HUDEP-2 (cell line): ENCODE data around the gene ADSS1.
A peak's percentile ranks its signal among the peaks of the same experiment; 100 is the strongest.

Experiments used
- DNase-seq, 76 experiments: peaks; one replicate each; lab custom pipeline; 2025; ENCODE audit not compliant: unreplicated experiment in 76 of 76; lab: John Stamatoyannopoulos, UW

ADSS1 gene

GRCh38 chr14:104686624-104687517 lies 37.2 kb upstream of the ADSS1 start:
- no peak for DNase-seq

GRCh38 chr14:104687601-104688504 lies 36.2 kb upstream of the ADSS1 start:
- DNase-seq, result peak in 70 of 76 experiments; percentile 24 to 82 (median 60)

DNA sequence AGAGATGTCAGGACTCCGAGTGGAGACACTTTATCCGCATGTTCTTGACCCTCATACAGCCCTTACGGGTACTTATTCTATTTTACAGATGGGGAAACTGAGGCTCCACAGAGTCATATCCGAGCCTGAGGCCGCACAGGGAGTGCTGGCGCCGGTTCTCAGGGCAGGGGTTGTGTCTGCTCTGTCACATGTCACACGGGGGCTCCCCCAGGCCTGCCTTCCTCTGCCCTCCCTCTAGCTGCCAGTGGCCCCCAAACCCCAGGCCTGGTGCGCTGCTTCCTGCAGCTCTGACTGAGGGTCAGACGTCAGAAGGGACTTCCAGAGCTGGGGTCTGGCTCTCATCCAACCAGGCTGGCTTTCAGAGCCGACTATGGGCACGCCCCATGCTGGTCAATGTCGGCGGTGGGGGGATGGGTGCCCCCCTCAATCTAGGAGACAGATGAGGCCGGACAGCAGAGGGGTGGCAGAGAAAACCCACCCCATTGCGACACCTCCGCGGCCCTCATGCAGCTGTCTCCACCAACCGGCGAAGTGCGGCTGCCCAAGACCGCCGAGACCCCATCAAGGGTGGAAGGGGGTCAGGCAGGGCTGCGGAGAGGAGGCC lies 35.4 kb upstream of the ADSS1 start:
- peak in 51 of 76 experiments; percentile 8 to 78 (median 39) for DNase-seq

- peak in 40 of 76 experiments; percentile 12 to 65 (median 38) for DNase-seq
Measured at GRCh38 chr14:104689109-104689880, 34.7 kb upstream of the ADSS1 start, which contains the start of gene INF2. INF2 (plus strand) TSS chr14:104689618; CDS start chr14:104701366, 11,748 bp downstream.

- no peak for DNase-seq
Measured at GRCh38 chr14:104689881-104690711, 33.9 kb upstream of the ADSS1 start.

GRCh38 chr14:104690861-104691455 lies 33.1 kb upstream of the ADSS1 start:
- DNase-seq, result no peak

DNA sequence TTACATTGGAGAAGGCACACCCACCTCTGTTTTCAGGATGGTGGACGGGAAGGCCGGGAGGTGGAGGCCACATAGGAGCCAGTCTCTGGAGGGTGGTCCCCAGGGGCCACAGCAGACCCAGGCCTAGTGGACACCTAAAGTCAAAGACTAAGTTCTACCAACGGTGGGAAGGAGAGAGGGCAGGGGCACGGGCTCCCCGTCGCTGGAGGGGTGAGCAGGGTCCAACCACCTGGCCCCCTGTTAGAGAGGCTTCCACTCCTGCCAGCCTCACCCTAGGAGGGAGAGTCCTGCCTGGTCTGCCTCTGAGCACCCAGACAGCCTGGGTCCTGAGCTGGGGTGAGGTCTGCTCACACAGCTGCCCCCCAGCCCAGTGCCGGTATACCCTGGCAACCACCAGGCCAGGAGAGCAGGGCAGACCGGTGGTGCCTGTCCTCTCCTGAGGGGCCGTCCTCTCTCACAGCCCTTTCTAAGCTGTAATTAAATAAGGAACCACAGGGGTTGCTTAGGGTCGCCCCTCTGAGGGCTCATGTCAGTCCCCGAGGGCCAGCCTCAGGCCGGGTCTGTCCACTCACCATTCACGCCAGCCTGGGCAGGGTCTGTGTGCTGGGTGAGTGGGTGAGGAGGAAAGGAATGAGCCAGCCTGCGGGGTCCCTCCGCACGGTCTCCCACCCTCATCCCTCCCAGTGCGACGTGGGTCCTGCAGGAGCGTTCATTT lies 32.3 kb upstream of the ADSS1 start:
- DNase-seq, result no peak

DNA sequence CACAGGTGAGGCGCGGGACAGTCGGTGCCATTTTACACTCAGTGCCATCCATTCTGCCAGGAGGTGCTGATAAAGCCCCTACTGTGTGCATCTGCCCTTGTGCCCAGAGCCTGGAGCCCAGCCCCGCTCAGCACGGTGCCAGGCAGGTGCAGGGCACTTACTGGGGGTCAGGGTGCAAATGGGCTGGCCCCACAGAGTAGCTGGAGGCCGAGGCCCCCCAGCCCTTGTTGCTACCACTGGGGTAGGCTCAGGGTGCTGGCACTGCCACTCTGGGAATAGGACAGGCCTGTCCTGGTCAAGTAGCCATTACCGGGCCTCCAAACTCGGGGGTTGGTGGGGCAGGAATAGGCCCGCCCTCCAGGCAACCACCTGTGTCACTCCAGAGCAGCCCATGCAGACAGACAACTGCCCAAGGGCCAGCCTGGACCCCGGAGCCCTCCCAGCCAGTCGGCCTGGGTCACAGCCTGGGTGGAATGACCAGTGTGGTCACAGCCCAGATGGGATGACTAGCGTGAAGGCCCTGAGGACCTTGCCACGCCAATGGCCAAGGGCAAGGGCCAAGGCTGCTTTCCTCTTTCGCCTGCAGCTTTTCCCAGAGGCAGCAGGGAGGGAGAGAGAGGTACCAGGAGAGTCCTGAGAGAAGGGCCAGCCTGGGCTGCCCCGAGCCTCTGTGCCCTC lies 31.6 kb upstream of the ADSS1 start:
- no peak for DNase-seq

DNA sequence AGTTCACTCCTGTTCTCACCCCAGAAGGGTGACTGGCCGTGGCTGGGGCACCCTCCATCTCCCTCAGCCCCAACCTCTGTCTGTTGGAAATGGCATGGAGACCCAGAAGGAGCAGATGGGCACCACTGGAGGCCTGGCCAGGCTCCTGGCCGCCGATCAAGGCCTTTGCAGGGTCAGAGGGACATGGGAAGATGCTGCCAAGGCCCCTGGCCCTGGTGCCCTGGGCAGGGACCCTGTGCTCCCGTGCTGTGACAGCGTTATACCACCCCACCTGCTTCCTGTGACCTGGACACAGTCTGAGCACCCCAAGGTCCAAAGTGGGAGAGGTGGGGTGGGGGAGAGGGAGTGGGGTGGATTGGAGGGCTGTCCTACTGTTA lies 31.1 kb upstream of the ADSS1 start:
- DNase-seq, result no peak

DNA sequence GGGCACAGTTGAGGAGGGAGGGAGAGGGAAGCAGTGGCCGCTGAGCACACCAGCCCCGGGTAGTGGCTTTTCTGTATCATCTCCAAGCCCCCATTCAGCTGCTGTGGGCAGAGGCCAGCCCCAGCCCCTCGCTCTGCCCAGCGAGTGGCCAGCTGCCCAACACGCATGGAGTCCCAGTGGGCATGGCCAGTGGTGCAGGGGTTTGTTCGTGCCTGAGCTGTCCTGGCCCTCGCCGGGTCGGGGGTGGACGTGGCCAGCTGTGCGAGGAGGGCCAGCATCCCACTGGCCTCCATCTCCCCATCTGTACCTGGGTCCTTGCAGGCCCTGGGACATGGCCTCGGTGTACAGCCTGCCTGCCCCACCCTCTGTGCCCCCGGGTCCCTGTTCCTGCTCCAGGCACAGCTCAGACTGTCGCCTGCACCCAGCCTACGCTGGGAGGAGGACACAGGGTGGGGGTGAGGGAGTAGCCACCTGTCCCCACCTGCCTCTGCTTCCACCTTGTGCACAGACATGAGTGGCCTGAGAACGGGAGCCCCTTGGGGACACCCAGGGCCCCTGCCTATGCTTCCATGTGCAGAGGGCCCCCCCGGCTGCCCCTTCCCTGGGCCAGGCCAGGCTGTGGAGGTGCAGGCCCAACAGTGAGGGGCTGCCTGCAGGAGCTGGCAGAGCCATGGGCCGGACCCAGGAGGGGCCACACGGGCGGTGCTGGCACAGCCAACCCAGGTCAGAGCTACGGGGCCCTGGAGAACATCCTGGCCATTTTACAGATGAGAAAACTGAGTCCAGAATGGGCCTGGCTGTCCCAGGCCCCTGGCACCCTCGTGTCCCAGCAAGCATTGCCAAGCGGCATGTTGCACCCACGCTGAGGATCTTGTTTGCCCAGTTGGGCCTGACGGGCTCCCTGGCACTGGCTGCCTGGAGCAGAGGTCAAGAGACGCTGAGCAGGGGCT lies 30.3 kb upstream of the ADSS1 start:
- no peak for DNase-seq

GRCh38 chr14:104694475-104694950 lies 29.5 kb upstream of the ADSS1 start:
- DNase-seq, result no peak

DNA sequence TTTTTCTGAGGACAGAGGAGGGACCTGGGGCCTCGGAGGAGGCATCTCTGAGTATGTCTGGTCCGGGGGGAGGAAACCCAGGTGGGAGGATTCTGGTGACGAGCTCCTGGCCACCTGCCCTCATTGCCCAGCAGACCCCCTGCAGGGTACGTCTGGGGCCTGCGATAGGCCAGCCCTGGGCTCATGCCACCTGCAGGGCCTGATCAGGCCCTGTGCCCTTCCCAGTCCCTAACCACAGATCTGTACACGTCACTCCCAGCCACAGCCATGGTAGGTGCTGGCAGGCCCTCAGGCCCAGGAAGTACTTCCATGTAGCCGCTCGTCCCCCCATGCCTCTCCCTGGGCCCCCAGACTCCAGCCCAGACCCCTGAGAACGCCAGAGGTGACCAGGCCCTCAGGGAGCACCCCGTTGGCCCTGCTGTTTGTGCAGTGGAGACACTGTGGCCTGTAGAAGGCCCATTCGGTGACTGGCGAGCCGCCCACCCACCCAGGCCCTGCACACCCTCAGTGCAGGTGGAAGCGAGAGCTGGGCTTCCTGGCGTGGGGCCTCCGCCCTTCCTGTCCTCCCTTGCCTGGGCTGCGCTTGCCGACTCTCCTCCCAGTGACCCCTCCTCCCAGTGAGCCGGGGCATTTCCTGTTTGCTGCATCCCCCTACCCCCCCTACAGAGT lies 28.9 kb upstream of the ADSS1 start:
- DNase-seq, result peak in 73 of 76 experiments; percentile 31 to 94 (median 73)

DNA sequence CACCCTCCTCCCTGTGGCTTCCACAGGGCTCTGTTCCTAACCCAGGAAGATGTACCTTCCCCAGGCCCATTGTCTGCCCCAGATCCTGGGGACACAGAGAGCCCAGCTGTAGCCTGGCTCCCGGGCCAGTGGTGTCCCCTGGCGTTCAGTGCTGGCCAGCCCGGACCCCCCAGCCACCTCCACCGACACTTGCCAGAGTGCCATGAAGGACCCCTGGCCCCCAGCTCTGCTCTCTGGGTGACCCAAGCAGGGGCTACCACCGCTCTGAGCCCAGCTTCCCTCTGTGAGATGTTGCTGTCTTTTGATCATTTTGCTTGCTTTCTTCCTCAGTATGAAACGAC lies 28.4 kb upstream of the ADSS1 start:
- no peak for DNase-seq

- peak in 3 of 76 experiments; percentile 11 to 18 (median 12) for DNase-seq
Measured at GRCh38 chr14:104696671-104697316, 27.2 kb upstream of the ADSS1 start.

DNA sequence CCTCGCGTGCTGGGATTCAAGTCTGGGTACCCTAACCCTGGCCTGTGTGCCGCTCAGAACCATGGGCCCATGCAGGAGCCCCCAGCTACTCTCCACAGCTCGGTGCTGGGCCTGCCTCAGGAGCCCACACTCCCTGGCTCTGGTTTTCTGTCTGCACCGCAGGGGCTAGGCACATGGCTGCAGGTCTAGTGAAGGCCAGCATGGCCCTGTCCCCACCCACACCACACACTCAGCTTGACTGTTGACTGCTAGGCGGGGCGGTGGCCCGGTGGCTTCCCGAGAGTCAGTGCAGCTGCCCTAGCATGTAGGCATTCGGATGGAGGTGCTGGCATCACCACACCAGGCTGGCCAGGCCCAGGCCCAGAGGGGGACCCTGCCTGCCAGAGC lies 26.7 kb upstream of the ADSS1 start:
- peak in 13 of 76 experiments; percentile 11 to 54 (median 22) for DNase-seq
